Choroid plexus epithelial cell (primary cell): Measurements from ENCODE around the gene DNAJC28.
"Not testable (repeated sequence)": the region's sequence is repeated elsewhere in the genome, so short reads cannot be mapped to it uniquely, and the experiment has no call there.

ENCODE experiments used
- DNase-seq: peaks from one replicate; pipeline ENCODE4 v3.0.0-alpha.2; 2010; ENCODE audit warnings: low read depth
- H3K4me3 ChIP-seq: 2 replicates; pipeline ENCODE4 v1.5.1; 2011; ENCODE audit warnings: low read depth, mild to moderate bottlenecking, control low read depth, low read length, moderate library complexity
- CTCF ChIP-seq: conservative IDR thresholded peaks from 2 replicates; pipeline ENCODE4 v1.5.1; 2011; ENCODE audit warnings: low read depth, mild to moderate bottlenecking, control low read depth, inconsistent platforms, low read length, moderate library complexity

The DNAJC28 gene

GRCh38 chr21:33455686-33456446, 35.6 kb downstream of the DNAJC28 start:
- no peak for DNase-seq
- TF ChIP-seq CTCF = no peak
- no peak overlapping the region for H3K4me3 ChIP-seq

- no peak for TF ChIP-seq CTCF
- no peak for DNase-seq
- H3K4me3 ChIP-seq = no peak overlapping the region
Observed at GRCh38 chr21:33452362-33452761, 39.2 kb downstream of the DNAJC28 start.

GRCh38 chr21:33451634-33452071, 39.9 kb downstream of the DNAJC28 start:
- no peak for TF ChIP-seq CTCF
- no peak overlapping the region for H3K4me3 ChIP-seq
- peak; percentile 21 for DNase-seq

GRCh38 chr21:33449616-33450015, 41.9 kb downstream of the DNAJC28 start:
- H3K4me3 ChIP-seq = no peak overlapping the region
- TF ChIP-seq CTCF = no peak
- no peak for DNase-seq

GRCh38 chr21:33446620-33447019, 44.9 kb downstream of the DNAJC28 start:
- DNase-seq, H3K4me3 ChIP-seq: not testable (repeated sequence)

- H3K4me3 ChIP-seq = no peak overlapping the region
- no peak for TF ChIP-seq CTCF
Observed at GRCh38 chr21:33444499-33444898, 47.0 kb downstream of the DNAJC28 start.

GRCh38 chr21:33443194-33443593, 48.3 kb downstream of the DNAJC28 start:
- TF ChIP-seq CTCF = no peak
- no peak overlapping the region for H3K4me3 ChIP-seq
- DNase-seq = no peak

More at GRCh38 chr21:33444499-33444898, 47.0 kb downstream of the DNAJC28 start:
- no peak for DNase-seq
